NCI-H1930 (cell line): ENCODE measurements around the gene HNMT.
A peak's percentile ranks its signal among the peaks of the same experiment; 100 is the strongest.
"Not testable (repeated sequence)": the region's sequence is repeated elsewhere in the genome, so short reads cannot be mapped to it uniquely, and the experiment has no call there.

Experiments used
- DNase-seq, 2 experiments: peaks; one replicate each; lab custom pipeline; 2025; lab: John Stamatoyannopoulos, UW

The HNMT gene

GRCh38 chr2:137964066-137964858, at the start of gene HNMT:
Gene HNMT (plus strand): TSS chr2:137964473. CDS start chr2:137964492, 19 bp downstream.
- no peak for DNase-seq

GRCh38 chr2:137921105-137921880, 43.0 kb upstream of the HNMT start:
- no peak for DNase-seq

- not testable (repeated sequence) for DNase-seq
These were observed 42.1 kb upstream of the HNMT start for GRCh38 chr2:137922171-137922570.

GRCh38 chr2:137924019-137924418, 40.3 kb upstream of the HNMT start:
- no peak for DNase-seq

- no peak for DNase-seq
These were observed 38.7 kb upstream of the HNMT start for GRCh38 chr2:137925599-137925998.

- no peak for DNase-seq
These were observed 36.4 kb upstream of the HNMT start for GRCh38 chr2:137927846-137928245.

GRCh38 chr2:137928547-137929518, 35.4 kb upstream of the HNMT start:
- no peak for DNase-seq

GRCh38 chr2:137929519-137929916, 34.8 kb upstream of the HNMT start:
- peak in 1 of 2 experiments; percentile 28 for DNase-seq

GRCh38 chr2:137930146-137930545, 34.1 kb upstream of the HNMT start:
- no peak for DNase-seq

GRCh38 chr2:137935591-137935990, 28.7 kb upstream of the HNMT start:
- DNase-seq = no peak

GRCh38 chr2:137937246-137937645, 27.0 kb upstream of the HNMT start:
- DNase-seq = no peak

GRCh38 chr2:137937778-137938177, 26.5 kb upstream of the HNMT start:
- DNase-seq = no peak

- no peak for DNase-seq
These were observed 26.1 kb upstream of the HNMT start for GRCh38 chr2:137938204-137938603.

- no peak for DNase-seq
These were observed 25.2 kb upstream of the HNMT start for GRCh38 chr2:137939026-137939425.

GRCh38 chr2:137940154-137940553, 24.1 kb upstream of the HNMT start:
- no peak for DNase-seq

- DNase-seq = peak; percentile 7 to 12
These were observed 22.0 kb upstream of the HNMT start for GRCh38 chr2:137942037-137942832.

GRCh38 chr2:137942833-137943677, 21.2 kb upstream of the HNMT start:
- DNase-seq = no peak

GRCh38 chr2:137943678-137944347, 20.5 kb upstream of the HNMT start:
- no peak for DNase-seq

GRCh38 chr2:137944714-137945113, 19.6 kb upstream of the HNMT start:
- DNase-seq = no peak

- no peak for DNase-seq
These were observed 19.0 kb upstream of the HNMT start for GRCh38 chr2:137945229-137945628.
